Retina (tissue), 1 donor: ENCODE measurements around the gene USP46.
A peak's percentile ranks its signal among the peaks of the same experiment; 100 is the strongest.

Experiments used
- DNase-seq: peaks from one replicate; pipeline ENCODE4 v3.0.0-alpha.2; 2016

Gene USP46

DNA sequence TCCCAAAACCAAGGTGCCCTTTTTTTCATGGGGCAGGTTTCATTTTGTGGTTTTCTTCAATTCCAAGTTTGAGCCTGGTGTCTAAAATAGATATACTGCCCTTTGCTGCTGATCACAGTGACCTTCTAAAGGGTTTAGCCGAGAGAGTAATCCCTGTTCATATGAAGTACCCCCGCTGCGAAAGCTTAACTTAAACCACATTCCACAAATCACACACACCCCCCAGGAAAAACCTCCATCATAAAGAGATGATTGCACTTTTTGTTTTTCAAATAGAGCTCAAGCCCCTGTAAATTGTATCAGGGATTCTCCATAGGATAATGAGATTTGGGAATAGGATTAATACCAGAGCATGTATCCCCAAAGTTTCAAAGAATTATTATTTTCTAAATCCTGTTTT is 90.8 kb downstream of the USP46 start:
- no peak for DNase-seq

GRCh38 chr4:52566136-52567031 is 92.7 kb downstream of the USP46 start:
- no peak for DNase-seq

DNA sequence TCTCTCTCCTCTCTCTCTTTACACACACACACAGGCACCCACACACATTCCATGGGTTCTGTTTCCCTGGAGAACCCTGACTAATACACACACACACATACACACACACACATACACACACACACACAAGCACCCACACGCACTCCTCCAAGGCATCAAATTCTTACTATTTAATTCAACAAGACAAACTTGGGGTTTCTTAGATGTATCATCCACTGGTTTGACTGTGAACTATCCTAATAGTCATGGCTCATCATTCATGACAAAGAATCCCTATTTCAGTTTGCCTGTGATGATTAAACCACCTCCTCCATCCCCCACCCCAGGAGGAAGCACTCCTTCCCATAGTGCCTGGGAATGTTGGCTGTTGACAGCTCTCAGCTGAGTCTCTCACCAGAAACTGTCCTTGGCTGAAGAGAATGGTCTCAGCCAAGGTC is 98.2 kb downstream of the USP46 start:
- DNase-seq: no peak

- DNase-seq: no peak
Measured at GRCh38 chr4:52555356-52555716, 103.8 kb downstream of the USP46 start.

GRCh38 chr4:52554612-52555355 is 104.3 kb downstream of the USP46 start:
- DNase-seq: peak; percentile 25

DNA sequence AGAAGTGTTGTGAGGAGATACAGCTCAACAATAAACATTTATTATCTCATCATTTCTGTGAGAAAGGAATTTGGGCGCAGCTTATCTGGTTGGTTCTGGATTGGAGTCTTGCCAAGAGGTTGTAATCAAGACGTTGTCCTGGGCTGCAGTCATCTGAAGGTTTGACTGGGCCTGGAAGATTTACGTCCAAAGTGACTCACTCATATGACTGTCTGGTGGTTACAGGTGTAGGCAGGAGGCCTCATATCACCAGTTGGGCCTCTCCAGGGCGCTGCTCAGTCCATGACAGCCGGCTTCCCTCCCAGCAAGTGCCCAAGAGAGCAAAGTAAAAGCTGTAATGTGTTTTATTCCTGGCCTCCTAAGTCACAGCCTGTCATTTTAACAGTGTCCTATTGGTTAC is 106.3 kb downstream of the USP46 start:
- DNase-seq: no peak

GRCh38 chr4:52551487-52551886 is 107.6 kb downstream of the USP46 start:
- DNase-seq: no peak

GRCh38 chr4:52550186-52550585 is 108.9 kb downstream of the USP46 start:
- no peak for DNase-seq

GRCh38 chr4:52548818-52549570 is 110.1 kb downstream of the USP46 start:
- no peak for DNase-seq

DNA sequence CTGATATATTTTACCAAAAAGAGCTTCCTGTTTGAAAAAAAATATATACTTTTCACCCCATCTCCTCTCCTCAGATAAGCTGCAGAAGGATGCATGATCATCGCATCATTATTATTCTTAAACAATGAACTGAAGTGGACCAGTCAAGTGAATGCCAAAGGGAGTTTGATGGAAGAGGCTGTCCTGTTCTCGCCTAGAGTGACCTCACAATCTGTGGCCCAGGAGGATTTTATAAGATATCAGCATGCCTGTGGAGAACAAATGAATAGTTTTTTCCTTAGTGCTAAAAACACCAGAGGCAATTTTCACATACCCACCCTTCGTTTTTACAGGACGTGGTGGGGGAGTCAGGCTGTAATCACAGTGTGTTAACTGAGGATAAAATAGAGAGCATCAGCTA is 112.7 kb downstream of the USP46 start:
- DNase-seq: no peak

DNA sequence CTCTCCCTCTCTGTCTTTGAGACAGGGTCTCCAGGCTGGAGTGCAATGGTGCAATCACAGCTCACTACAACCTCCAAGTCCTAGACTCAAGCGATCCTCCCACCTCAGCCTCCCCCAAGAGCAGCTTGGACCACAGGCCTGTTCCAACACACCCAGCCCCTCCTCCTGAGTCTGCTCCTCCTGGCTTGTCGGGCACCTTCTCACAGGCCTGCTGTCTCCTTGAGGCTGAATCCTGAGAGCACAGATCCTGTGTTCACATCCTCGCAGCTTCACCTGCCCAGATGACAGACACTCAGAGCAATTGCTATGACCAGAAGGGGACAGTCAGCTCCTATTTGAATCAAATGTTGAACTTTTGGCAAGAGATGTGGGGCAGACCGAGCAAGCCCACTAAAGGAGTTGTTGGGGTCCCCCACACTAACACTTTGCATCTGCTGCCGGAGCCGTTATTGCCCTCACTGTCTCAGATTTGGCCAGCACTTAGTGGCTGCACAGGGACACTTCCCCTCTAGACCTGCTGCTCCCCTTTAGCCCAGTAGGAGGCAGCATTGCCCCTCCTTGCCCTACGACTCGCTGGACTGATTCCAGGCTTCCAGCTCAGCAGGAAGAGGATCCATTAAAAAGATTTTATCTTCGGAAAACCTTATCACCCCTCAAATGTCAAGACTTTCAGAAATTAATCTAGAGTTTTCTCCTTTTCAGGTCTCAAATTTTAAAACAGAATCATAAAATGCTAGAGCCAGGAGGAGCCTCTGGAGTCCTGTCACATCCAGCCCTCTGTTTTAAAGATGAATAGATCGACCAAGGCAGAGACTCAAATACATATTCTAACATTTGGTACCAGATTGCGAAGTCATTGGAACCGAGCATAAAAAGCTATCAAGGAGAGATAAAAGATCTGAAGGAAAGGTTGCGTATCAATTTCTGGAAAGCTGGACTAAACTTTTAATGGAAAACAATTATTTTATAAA is 113.7 kb downstream of the USP46 start:
- DNase-seq: peak; percentile 84
